ENCODE measurements around the gene ZNF507. TPM values are rescaled to one million over a fixed set of nuclear protein-coding genes. Genes with fewer than 3 reads are reported as not detected.

ZNF507 gene
- total and polyA plus RNA-seq, 2 of the 8 experiments (the other 6 are each of a cell fraction or from before 2014, with no cell fraction given), result 8.6 to 28.8 TPM

- TF ChIP-seq GTF2F1 (IDR thresholded peaks at IDR 0.05; ENCODE audit: borderline replicate concordance, low read depth, low read length), result no peak
- no peak for TF ChIP-seq RAD21 (IDR thresholded peaks at IDR 0.05 in 1 of 2, conservative IDR thresholded peaks at IDR 0.05 in 1 of 2; ENCODE audit: low read depth in 2 of 2, low read length in 2 of 2)
- no peak for TF ChIP-seq SIRT6 (IDR thresholded peaks at IDR 0.05; ENCODE audit: low read length)
- no peak for TF ChIP-seq SAP30 (IDR thresholded peaks at IDR 0.05; ENCODE audit: insufficient read depth, insufficient replicate concordance, low read length)
- no peak for TF ChIP-seq TBP (IDR thresholded peaks at IDR 0.05; ENCODE audit: low read depth, low read length)
- no peak for TF ChIP-seq RFX5 (IDR thresholded peaks at IDR 0.05; ENCODE audit: borderline replicate concordance, low read depth, low read length)
Measured at GRCh38 chr19:32418155-32418554, 72.7 kb downstream of the ZNF507 start (continued).
